KMS-11 (cell line): Measurements from ENCODE around the gene MT1M.
"Not testable (repeated sequence)": the region's sequence is repeated elsewhere in the genome, so short reads cannot be mapped to it uniquely, and the experiment has no call there.

Experiments
- H2AFZ ChIP-seq: fragments of 200-600 bp; sonication (generic); 2 replicates; pipeline ENCODE4 v1.6.1; 2016; ENCODE audit warnings: antibody characterized with exemption, mixed run types, low read depth
- H3K27ac ChIP-seq: fragments of 200-600 bp; sonication (generic); 2 replicates; pipeline ENCODE4 v1.6.1; 2016; ENCODE audit warnings: mild to moderate bottlenecking, mixed run types
- H3K27me3 ChIP-seq: fragments of 200-600 bp; sonication (generic); 2 replicates; pipeline ENCODE4 v1.6.1; 2017; ENCODE audit warnings: mild to moderate bottlenecking, low read depth, mixed run types, moderate library complexity; ENCODE audit not compliant: insufficient read depth
- H3K36me3 ChIP-seq: fragments of 200-600 bp; sonication (generic); 2 replicates; pipeline ENCODE4 v1.6.1; 2017; ENCODE audit warnings: mild to moderate bottlenecking, mixed run types; ENCODE audit not compliant: insufficient read depth
- H3K4me1 ChIP-seq: fragments of 200-600 bp; sonication (generic); 2 replicates; pipeline ENCODE4 v1.6.1; 2016; ENCODE audit warnings: mild to moderate bottlenecking, low read depth, mixed run types; ENCODE audit not compliant: poor library complexity, severe bottlenecking
- H3K4me2 ChIP-seq: fragments of 200-600 bp; sonication (generic); 2 replicates; pipeline ENCODE4 v1.7.0; 2016; ENCODE audit warnings: mild to moderate bottlenecking, mixed run types
- H3K4me3 ChIP-seq: fragments of 200-600 bp; sonication (generic); IDR thresholded peaks from 2 replicates; pipeline ENCODE4 v1.6.1; 2017; ENCODE audit warnings: low read depth, low read length, mixed read lengths; ENCODE audit not compliant: insufficient read depth
- H3K79me2 ChIP-seq: fragments of 200-600 bp; sonication (generic); 2 replicates; pipeline ENCODE4 v1.6.1; 2016; ENCODE audit warnings: low read depth, mixed run types; ENCODE audit not compliant: insufficient read depth
- H3K9ac ChIP-seq: fragments of 200-600 bp; sonication (generic); 2 replicates; pipeline ENCODE4 v1.6.1; 2016; ENCODE audit warnings: mild to moderate bottlenecking, mixed run types
- H4K20me1 ChIP-seq: fragments of 200-600 bp; sonication (generic); 2 replicates; pipeline ENCODE4 v1.6.1; 2016; ENCODE audit warnings: mild to moderate bottlenecking, mixed run types; ENCODE audit not compliant: insufficient read depth
- TF ChIP-seq, protein P1 (sequence below): fragments of 200-600 bp; sonication (generic); conservative IDR thresholded peaks from 2 replicates; pipeline ENCODE4 v1.6.1; 2017; ENCODE audit warnings: low read depth, mild to moderate bottlenecking, antibody characterized with exemption, low read length, moderate library complexity, mixed read lengths

MT1M gene

DNA sequence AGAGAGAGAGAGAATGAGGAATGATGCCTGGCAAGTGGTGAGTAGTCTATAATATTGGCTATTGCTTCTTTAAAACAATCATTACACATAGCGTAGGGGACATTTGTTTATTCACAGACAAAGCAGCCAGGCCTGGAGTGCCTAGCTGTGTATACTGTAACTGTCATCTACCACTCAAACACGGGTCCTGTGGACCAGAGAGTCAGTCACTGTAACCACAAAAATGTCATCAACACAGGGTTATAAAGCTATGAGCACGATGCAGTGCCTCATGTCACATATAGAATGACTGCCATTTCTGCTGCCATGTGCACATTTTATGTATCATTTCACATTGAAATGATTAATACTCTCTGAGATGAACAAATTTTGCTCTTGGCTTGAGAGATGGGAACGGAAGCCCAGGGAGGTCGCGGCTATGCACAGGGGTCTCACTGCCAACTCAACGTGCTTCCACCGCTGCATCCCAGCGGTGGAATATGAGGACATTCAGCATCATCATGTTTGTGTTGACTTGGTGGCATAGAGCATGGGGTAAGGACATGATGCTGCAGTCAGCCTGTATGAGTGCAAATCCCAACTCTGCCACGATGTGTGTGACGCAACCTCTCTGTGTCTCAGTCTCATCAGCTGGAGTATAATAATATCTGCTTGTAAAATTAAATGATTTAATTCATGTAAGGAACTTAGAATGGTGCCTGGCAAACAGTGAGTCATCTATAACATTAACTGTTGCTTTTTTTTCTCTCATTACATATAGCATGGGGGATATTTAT is 40.5 kb downstream of the MT1M start:
- Histone ChIP-seq H3K9ac (no peak overlapping the region), H3K27me3 (peaks cover 13% of the 10 kb centered on the region; the same call in 1 of the 2 replicates), H4K20me1 (no peaks in the 10 kb centered on the region), H2AFZ (no peak overlapping the region), H3K4me3 (no peak overlapping the region), H3K4me2 (no peak overlapping the region), H3K79me2 (no peaks in the 10 kb centered on the region), H3K36me3 (no peaks in the 10 kb centered on the region), H3K27ac (no peak overlapping the region), H3K4me1 (no peaks in the 10 kb centered on the region)
- TF ChIP-seq, protein P1, sequence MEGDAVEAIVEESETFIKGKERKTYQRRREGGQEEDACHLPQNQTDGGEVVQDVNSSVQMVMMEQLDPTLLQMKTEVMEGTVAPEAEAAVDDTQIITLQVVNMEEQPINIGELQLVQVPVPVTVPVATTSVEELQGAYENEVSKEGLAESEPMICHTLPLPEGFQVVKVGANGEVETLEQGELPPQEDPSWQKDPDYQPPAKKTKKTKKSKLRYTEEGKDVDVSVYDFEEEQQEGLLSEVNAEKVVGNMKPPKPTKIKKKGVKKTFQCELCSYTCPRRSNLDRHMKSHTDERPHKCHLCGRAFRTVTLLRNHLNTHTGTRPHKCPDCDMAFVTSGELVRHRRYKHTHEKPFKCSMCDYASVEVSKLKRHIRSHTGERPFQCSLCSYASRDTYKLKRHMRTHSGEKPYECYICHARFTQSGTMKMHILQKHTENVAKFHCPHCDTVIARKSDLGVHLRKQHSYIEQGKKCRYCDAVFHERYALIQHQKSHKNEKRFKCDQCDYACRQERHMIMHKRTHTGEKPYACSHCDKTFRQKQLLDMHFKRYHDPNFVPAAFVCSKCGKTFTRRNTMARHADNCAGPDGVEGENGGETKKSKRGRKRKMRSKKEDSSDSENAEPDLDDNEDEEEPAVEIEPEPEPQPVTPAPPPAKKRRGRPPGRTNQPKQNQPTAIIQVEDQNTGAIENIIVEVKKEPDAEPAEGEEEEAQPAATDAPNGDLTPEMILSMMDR: no peak

DNA sequence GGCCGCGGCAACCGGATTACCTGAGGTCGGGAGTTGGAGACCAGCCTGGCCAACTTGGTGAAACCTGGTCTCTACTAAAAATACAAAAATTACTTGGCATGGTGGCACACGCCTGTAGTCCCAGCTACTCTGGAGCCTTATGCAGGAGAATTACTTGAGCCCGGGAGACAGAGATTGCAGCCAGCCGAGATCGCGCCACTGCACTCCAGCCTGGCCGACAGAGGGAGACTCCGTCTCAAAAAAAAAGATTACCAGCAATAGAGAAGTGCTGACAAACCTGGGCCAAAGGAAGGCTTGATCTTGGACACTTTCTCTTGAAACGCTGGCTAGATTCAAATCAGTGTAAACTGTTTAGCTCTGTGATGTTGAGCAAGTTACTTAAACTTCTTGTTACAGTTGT is 41.5 kb downstream of the MT1M start:
- no peaks in the 10 kb centered on the region for H3K36me3 ChIP-seq
- H3K4me2 ChIP-seq: no peak overlapping the region
- H3K79me2 ChIP-seq: no peaks in the 10 kb centered on the region
- H3K4me1 ChIP-seq: no peaks in the 10 kb centered on the region
- H3K4me3 ChIP-seq: no peak overlapping the region
- no peak overlapping the region for H3K9ac ChIP-seq
- no peak overlapping the region for H2AFZ ChIP-seq
- no peak overlapping the region for H3K27ac ChIP-seq
- peaks cover 13% of the 10 kb centered on the region; the same call in 1 of the 2 replicates for H3K27me3 ChIP-seq
- no peaks in the 10 kb centered on the region for H4K20me1 ChIP-seq
- TF ChIP-seq, protein P1: no peak

- H3K9ac ChIP-seq, H3K79me2 ChIP-seq, H3K27ac ChIP-seq, H3K36me3 ChIP-seq, H3K4me2 ChIP-seq, H3K4me3 ChIP-seq, H2AFZ ChIP-seq, H3K4me1 ChIP-seq, H4K20me1 ChIP-seq, H3K27me3 ChIP-seq: not testable (repeated sequence)
Measured at GRCh38 chr16:56674570-56674969, 42.1 kb downstream of the MT1M start.

DNA sequence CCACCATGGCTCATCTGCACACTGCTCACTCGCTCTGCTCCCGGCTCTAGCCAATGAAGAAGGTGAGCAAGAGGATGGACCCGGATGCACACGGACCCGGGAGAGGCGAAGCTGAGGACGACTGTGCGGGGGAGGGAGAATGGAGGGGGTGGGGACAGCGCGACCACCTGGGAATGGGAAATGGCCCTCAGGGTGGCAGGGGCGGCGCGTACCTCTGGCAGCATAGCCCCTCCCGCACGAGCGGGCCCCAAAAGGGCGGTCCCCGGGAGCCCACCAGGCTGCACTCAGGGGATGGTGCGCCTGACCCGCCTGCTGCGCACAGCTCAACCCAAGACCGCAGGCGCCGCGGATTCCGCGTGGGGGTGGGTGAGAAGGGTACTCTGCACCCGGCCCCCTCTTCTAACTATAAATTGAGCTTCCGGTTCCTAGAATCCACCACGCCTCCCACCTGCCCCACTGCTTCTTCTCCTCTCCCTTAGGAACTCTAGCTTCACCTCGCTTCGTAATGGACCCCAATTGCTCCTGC is 43.3 kb downstream of the MT1M start:
- no peaks in the 10 kb centered on the region for H3K36me3 ChIP-seq
- 0 out of 2 replicates have a peak, but pooled peaks cover 4% of the 10 kb centered on the region for H3K27me3 ChIP-seq
- no peak overlapping the region for H3K4me3 ChIP-seq
- no peaks in the 10 kb centered on the region for H3K4me1 ChIP-seq
- no peak overlapping the region for H3K9ac ChIP-seq
- H4K20me1 ChIP-seq: no peaks in the 10 kb centered on the region
- no peak overlapping the region for H2AFZ ChIP-seq
- H3K79me2 ChIP-seq: no peaks in the 10 kb centered on the region
- TF ChIP-seq, protein P1: no peak
- no peak overlapping the region for H3K4me2 ChIP-seq
- no peak overlapping the region for H3K27ac ChIP-seq

DNA sequence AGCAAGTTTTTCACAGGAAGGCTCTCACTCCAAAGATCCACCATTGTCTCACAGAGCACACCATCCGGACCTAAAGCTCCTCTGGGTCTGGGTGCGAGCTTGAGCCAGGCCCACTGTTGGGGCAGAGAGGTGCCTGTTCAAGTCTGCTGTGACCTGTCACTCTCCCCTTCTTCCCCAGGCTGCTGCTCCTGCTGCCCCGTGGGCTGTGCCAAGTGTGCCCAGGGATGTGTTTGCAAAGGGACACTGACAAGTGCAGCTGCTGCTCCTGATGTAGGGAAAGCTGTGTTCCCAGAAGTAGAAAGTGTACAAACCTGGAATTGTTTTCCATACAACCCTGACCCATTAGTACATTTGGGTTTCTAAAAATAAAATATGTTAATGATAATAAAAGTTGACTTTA is 45.0 kb downstream of the MT1M start:
- Histone ChIP-seq H3K4me2 (no peak overlapping the region), H3K79me2 (no peaks in the 10 kb centered on the region), H3K9ac (no peak overlapping the region), H3K4me3 (no peak overlapping the region), H3K36me3 (no peaks in the 10 kb centered on the region), H3K27me3 (no peaks in the 10 kb centered on the region), H3K4me1 (no peaks in the 10 kb centered on the region), H3K27ac (no peak overlapping the region), H4K20me1 (no peaks in the 10 kb centered on the region), H2AFZ (no peak overlapping the region)
- TF ChIP-seq, protein P1: no peak
